ENCODE data around the gene S100A9. TPM values are rescaled to one million over a fixed set of nuclear protein-coding genes. Genes with fewer than 3 reads are reported as not detected.

The S100A9 gene
- total RNA-seq, 2 experiments from 2014 or later = not detected

- Mint-ChIP-seq H3K27me3 (peaks cover 8% of the 10 kb centered on the region), H3K9me3 (peaks cover 2% of the 10 kb centered on the region), H3K4me1 (no peaks in the 10 kb centered on the region), H3K4me3 (no peak overlapping the region), H3K27ac (no peak overlapping the region), H3K36me3 (no peaks in the 10 kb centered on the region)
- no peak for DNase-seq
Observed at GRCh38 chr1:153387001-153387400, 29.3 kb downstream of the S100A9 start.

- no peak overlapping the region for H3K27ac Mint-ChIP-seq
- peaks cover 8% of the 10 kb centered on the region for H3K27me3 Mint-ChIP-seq
- H3K9me3 Mint-ChIP-seq = no peaks in the 10 kb centered on the region
- H3K36me3 Mint-ChIP-seq = no peaks in the 10 kb centered on the region
- H3K4me3 Mint-ChIP-seq = no peak overlapping the region
- no peak for DNase-seq
- H3K4me1 Mint-ChIP-seq = no peaks in the 10 kb centered on the region
Observed at GRCh38 chr1:153387785-153388184, 30.1 kb downstream of the S100A9 start.

GRCh38 chr1:153389401-153389800, 31.7 kb downstream of the S100A9 start:
- H3K36me3 Mint-ChIP-seq = no peaks in the 10 kb centered on the region
- DNase-seq = no peak
- H3K27me3 Mint-ChIP-seq = peaks cover 8% of the 10 kb centered on the region
- no peaks in the 10 kb centered on the region for H3K4me1 Mint-ChIP-seq
- no peaks in the 10 kb centered on the region for H3K9me3 Mint-ChIP-seq
- no peak overlapping the region for H3K4me3 Mint-ChIP-seq
- no peak overlapping the region for H3K27ac Mint-ChIP-seq

- H3K4me3 Mint-ChIP-seq = no peak overlapping the region
- H3K4me1 Mint-ChIP-seq = no peaks in the 10 kb centered on the region
- H3K36me3 Mint-ChIP-seq = no peaks in the 10 kb centered on the region
- H3K27ac Mint-ChIP-seq = no peak overlapping the region
- DNase-seq = no peak
- H3K9me3 Mint-ChIP-seq = no peaks in the 10 kb centered on the region
- H3K27me3 Mint-ChIP-seq = peaks cover 5% of the 10 kb centered on the region
Observed at GRCh38 chr1:153389973-153390879, 32.6 kb downstream of the S100A9 start.

GRCh38 chr1:153390938-153391710, 33.5 kb downstream of the S100A9 start, which contains the start of gene S100A8:
Gene S100A8 (minus strand): TSS chr1:153391073. CDS start chr1:153390535, 538 bp downstream.
- Mint-ChIP-seq H3K27me3 (peaks cover 5% of the 10 kb centered on the region), H3K4me3 (no peak within 1 kb of the TSS), H3K27ac (no peak within 1 kb of the TSS), H3K4me1 (no peaks in the 10 kb centered on the region), H3K36me3 (no peaks in the 10 kb centered on the region), H3K9me3 (no peaks in the 10 kb centered on the region)
- no peak for DNase-seq

GRCh38 chr1:153392258-153392657, 34.6 kb downstream of the S100A9 start:
- Mint-ChIP-seq H3K4me1 (no peaks in the 10 kb centered on the region), H3K36me3 (no peaks in the 10 kb centered on the region), H3K9me3 (no peaks in the 10 kb centered on the region), H3K27me3 (peaks cover 3% of the 10 kb centered on the region), H3K27ac (no peak overlapping the region), H3K4me3 (no peak overlapping the region)
- DNase-seq = no peak

GRCh38 chr1:153392822-153393221, 35.2 kb downstream of the S100A9 start:
- peaks cover 3% of the 10 kb centered on the region for H3K27me3 Mint-ChIP-seq
- no peaks in the 10 kb centered on the region for H3K9me3 Mint-ChIP-seq
- H3K27ac Mint-ChIP-seq = no peak overlapping the region
- no peaks in the 10 kb centered on the region for H3K36me3 Mint-ChIP-seq
- H3K4me1 Mint-ChIP-seq = no peaks in the 10 kb centered on the region
- H3K4me3 Mint-ChIP-seq = no peak overlapping the region
- DNase-seq = no peak

GRCh38 chr1:153393926-153394325, 36.3 kb downstream of the S100A9 start:
- no peaks in the 10 kb centered on the region for H3K4me1 Mint-ChIP-seq
- H3K4me3 Mint-ChIP-seq = no peak overlapping the region
- DNase-seq = no peak
- peaks cover 3% of the 10 kb centered on the region for H3K27me3 Mint-ChIP-seq
- no peaks in the 10 kb centered on the region for H3K36me3 Mint-ChIP-seq
- H3K27ac Mint-ChIP-seq = no peak overlapping the region
- H3K9me3 Mint-ChIP-seq = no peaks in the 10 kb centered on the region

GRCh38 chr1:153394391-153394790, 36.7 kb downstream of the S100A9 start:
- DNase-seq = no peak

GRCh38 chr1:153395136-153395685, 37.6 kb downstream of the S100A9 start:
- H3K27ac Mint-ChIP-seq = no peak overlapping the region
- H3K36me3 Mint-ChIP-seq = no peaks in the 10 kb centered on the region
- no peaks in the 10 kb centered on the region for H3K4me1 Mint-ChIP-seq
- DNase-seq = no peak
- no peaks in the 10 kb centered on the region for H3K9me3 Mint-ChIP-seq
- no peak overlapping the region for H3K4me3 Mint-ChIP-seq
- peaks cover 3% of the 10 kb centered on the region for H3K27me3 Mint-ChIP-seq

More at GRCh38 chr1:153394391-153394790, 36.7 kb downstream of the S100A9 start:
- Mint-ChIP-seq H3K27ac (no peak overlapping the region), H3K36me3 (no peaks in the 10 kb centered on the region), H3K9me3 (no peaks in the 10 kb centered on the region), H3K4me1 (no peaks in the 10 kb centered on the region), H3K27me3 (peaks cover 3% of the 10 kb centered on the region), H3K4me3 (no peak overlapping the region)

- no peaks in the 10 kb centered on the region for H3K36me3 Mint-ChIP-seq
- H3K4me3 Mint-ChIP-seq = no peak overlapping the region
- H3K9me3 Mint-ChIP-seq = no peaks in the 10 kb centered on the region
- no peaks in the 10 kb centered on the region for H3K4me1 Mint-ChIP-seq
- DNase-seq = no peak
- H3K27me3 Mint-ChIP-seq = peaks cover 3% of the 10 kb centered on the region
- no peak overlapping the region for H3K27ac Mint-ChIP-seq
Observed at GRCh38 chr1:153395776-153396175, 38.1 kb downstream of the S100A9 start.

GRCh38 chr1:153396461-153396860, 38.8 kb downstream of the S100A9 start:
- H3K9me3 Mint-ChIP-seq = no peaks in the 10 kb centered on the region
- no peak overlapping the region for H3K27ac Mint-ChIP-seq
- DNase-seq = no peak
- no peak overlapping the region for H3K4me3 Mint-ChIP-seq
- no peaks in the 10 kb centered on the region for H3K36me3 Mint-ChIP-seq
- H3K4me1 Mint-ChIP-seq = no peaks in the 10 kb centered on the region
- H3K27me3 Mint-ChIP-seq = peaks cover 3% of the 10 kb centered on the region

GRCh38 chr1:153397051-153397923, 39.6 kb downstream of the S100A9 start:
- Mint-ChIP-seq H3K36me3 (no peaks in the 10 kb centered on the region), H3K4me3 (no peak overlapping the region), H3K9me3 (no peaks in the 10 kb centered on the region), H3K4me1 (no peaks in the 10 kb centered on the region), H3K27me3 (peaks cover 3% of the 10 kb centered on the region), H3K27ac (no peak overlapping the region)
- no peak for DNase-seq

GRCh38 chr1:153397924-153398651, 40.4 kb downstream of the S100A9 start:
- H3K9me3 Mint-ChIP-seq = no peaks in the 10 kb centered on the region
- H3K4me3 Mint-ChIP-seq = no peak overlapping the region
- H3K36me3 Mint-ChIP-seq = no peaks in the 10 kb centered on the region

More at GRCh38 chr1:153397924-153398651, 40.4 kb downstream of the S100A9 start:
- H3K27ac Mint-ChIP-seq = no peak overlapping the region
- H3K27me3 Mint-ChIP-seq = peaks cover 3% of the 10 kb centered on the region
- no peaks in the 10 kb centered on the region for H3K4me1 Mint-ChIP-seq
- no peak for DNase-seq
